Activated T-helper 1 cell treated with anti-CD3 and anti-CD28 coated beads, Interleukin-12 subunit alpha, Interleukin-12 subunit beta, Interleukin-2, Interleukin-4 antibody, amounts not matched to agents 30 ng/mL and 10 ng/mL and 1 ng/mL, durations not matched to agents 14 hours and 24 hours and 36 hours (primary cell): Measurements from ENCODE around the gene AFF3. TPM values are rescaled to one million over a fixed set of nuclear protein-coding genes. Genes with fewer than 3 reads are reported as not detected.
"Not testable (repeated sequence)": the region's sequence is repeated elsewhere in the genome, so short reads cannot be mapped to it uniquely, and the experiment has no call there.

Experiments used
- DNase-seq: peaks from one replicate; pipeline ENCODE4 v3.0.0; 2021; ENCODE audit warnings: low spot score
- H3K27ac Mint-ChIP-seq: one replicate; pipeline ENCODE4 v1.8.0; 2021; ENCODE audit warnings: mild to moderate bottlenecking, mixed read lengths
- H3K27me3 Mint-ChIP-seq: one replicate; pipeline ENCODE4 v1.8.0; 2022; ENCODE audit warnings: mild to moderate bottlenecking, moderate library complexity, mixed read lengths; ENCODE audit not compliant: insufficient read depth
- H3K36me3 Mint-ChIP-seq: one replicate; pipeline ENCODE4 v1.8.0; 2021; ENCODE audit warnings: low read depth, mixed read lengths
- H3K4me1 Mint-ChIP-seq: one replicate; pipeline ENCODE4 v1.8.0; 2021; ENCODE audit warnings: low read depth, mixed read lengths
- H3K4me3 Mint-ChIP-seq: one replicate; pipeline ENCODE4 v1.8.0; 2021; ENCODE audit warnings: mild to moderate bottlenecking, moderate library complexity, mixed read lengths
- H3K9me3 Mint-ChIP-seq: one replicate; pipeline ENCODE4 v1.8.0; 2021; ENCODE audit warnings: mixed read lengths
- intact Hi-C: fragments of 100-400 bp; cut with micrococcal nuclease; formaldehyde crosslinking; loops from one replicate; pipeline ENCODE4 v1.15.1; 2024
- total RNA-seq: library from RNA; stranded (reverse); gene quantifications from 2 replicates; pipeline ENCODE4 v1.2.3, GENCODE V29; 2022

Gene AFF3
- total RNA-seq, 1 donor from 2014 or later, result 2.4 TPM

GRCh38 chr2:100109986-100110613 is 32.3 kb downstream of the AFF3 start:
- H3K4me1 Mint-ChIP-seq, result peaks cover 10% of the 10 kb centered on the region
- H3K36me3 Mint-ChIP-seq, result no peaks in the 10 kb centered on the region
- no peak for DNase-seq
- no peak overlapping the region for H3K4me3 Mint-ChIP-seq
- intact Hi-C loops, result no loop called here
- no peaks in the 10 kb centered on the region for H3K9me3 Mint-ChIP-seq
- no peak overlapping the region for H3K27ac Mint-ChIP-seq
- H3K27me3 Mint-ChIP-seq, result peaks cover 39% of the 10 kb centered on the region

GRCh38 chr2:100108648-100109020 is 33.8 kb downstream of the AFF3 start:
- DNase-seq, H3K4me1 Mint-ChIP-seq, H3K36me3 Mint-ChIP-seq, H3K27ac Mint-ChIP-seq, H3K9me3 Mint-ChIP-seq, H3K4me3 Mint-ChIP-seq, intact Hi-C loops: not testable (repeated sequence)
- peaks cover 39% of the 10 kb centered on the region for H3K27me3 Mint-ChIP-seq

- Mint-ChIP-seq H3K4me1 (peaks cover under 1% of the 10 kb centered on the region), H3K36me3 (no peaks in the 10 kb centered on the region), H3K4me3 (no peak overlapping the region), H3K27ac (no peak overlapping the region), H3K27me3 (peaks cover 41% of the 10 kb centered on the region), H3K9me3 (no peaks in the 10 kb centered on the region)
- DNase-seq, result no peak
- intact Hi-C loops, result no loop called here
These were observed 34.3 kb downstream of the AFF3 start for GRCh38 chr2:100107906-100108647.

- Mint-ChIP-seq H3K9me3 (no peaks in the 10 kb centered on the region), H3K27ac (no peak overlapping the region), H3K4me1 (no peaks in the 10 kb centered on the region), H3K36me3 (no peaks in the 10 kb centered on the region), H3K27me3 (peaks cover 42% of the 10 kb centered on the region), H3K4me3 (no peak overlapping the region)
- intact Hi-C loops, result no loop called here
- DNase-seq, result no peak
These were observed 35.0 kb downstream of the AFF3 start for GRCh38 chr2:100107440-100107839.

GRCh38 chr2:100106460-100106859 is 35.9 kb downstream of the AFF3 start:
- intact Hi-C loops, result no loop called here
- DNase-seq, result no peak
- Mint-ChIP-seq H3K27ac (no peak overlapping the region), H3K36me3 (no peaks in the 10 kb centered on the region), H3K4me1 (no peaks in the 10 kb centered on the region), H3K27me3 (peaks cover 40% of the 10 kb centered on the region), H3K4me3 (no peak overlapping the region), H3K9me3 (no peaks in the 10 kb centered on the region)

GRCh38 chr2:100105678-100106054 is 36.7 kb downstream of the AFF3 start:
- Mint-ChIP-seq H3K27ac (no peak overlapping the region), H3K36me3 (no peaks in the 10 kb centered on the region), H3K4me1 (no peaks in the 10 kb centered on the region), H3K27me3 (peaks cover 41% of the 10 kb centered on the region), H3K9me3 (no peaks in the 10 kb centered on the region), H3K4me3 (peak overlapping the region; percentile 69)
- intact Hi-C loops, result no loop called here
- no peak for DNase-seq

- Mint-ChIP-seq H3K9me3 (no peaks in the 10 kb centered on the region), H3K36me3 (no peaks in the 10 kb centered on the region), H3K27me3 (peaks cover 39% of the 10 kb centered on the region), H3K4me3 (peak overlapping the region; percentile 69), H3K4me1 (no peaks in the 10 kb centered on the region), H3K27ac (no peak overlapping the region)
- intact Hi-C loops, result no loop called here
- DNase-seq, result no peak
These were observed 37.4 kb downstream of the AFF3 start for GRCh38 chr2:100104718-100105677.

- H3K4me3 Mint-ChIP-seq, H3K9me3 Mint-ChIP-seq, H3K27ac Mint-ChIP-seq, intact Hi-C loops, H3K4me1 Mint-ChIP-seq, H3K36me3 Mint-ChIP-seq, DNase-seq: not testable (repeated sequence)
- H3K27me3 Mint-ChIP-seq, result peaks cover 33% of the 10 kb centered on the region
These were observed 38.1 kb downstream of the AFF3 start for GRCh38 chr2:100104265-100104664.

GRCh38 chr2:100103527-100104252 is 38.7 kb downstream of the AFF3 start:
- peaks cover 33% of the 10 kb centered on the region for H3K27me3 Mint-ChIP-seq
- H3K9me3 Mint-ChIP-seq, intact Hi-C loops, H3K27ac Mint-ChIP-seq, H3K36me3 Mint-ChIP-seq, H3K4me1 Mint-ChIP-seq, DNase-seq: not testable (repeated sequence)
- peak overlapping the region; percentile 11 for H3K4me3 Mint-ChIP-seq

- not testable (repeated sequence) for H3K9me3 Mint-ChIP-seq, DNase-seq, H3K4me3 Mint-ChIP-seq
These were observed 39.8 kb downstream of the AFF3 start for GRCh38 chr2:100102466-100103180.

GRCh38 chr2:100098855-100099254 is 43.5 kb downstream of the AFF3 start:
- H3K4me1 Mint-ChIP-seq, H3K27ac Mint-ChIP-seq, H3K36me3 Mint-ChIP-seq, H3K27me3 Mint-ChIP-seq, intact Hi-C loops, H3K9me3 Mint-ChIP-seq, H3K4me3 Mint-ChIP-seq, DNase-seq: not testable (repeated sequence)

More at GRCh38 chr2:100102466-100103180, 39.8 kb downstream of the AFF3 start:
- peaks cover 29% of the 10 kb centered on the region for H3K27me3 Mint-ChIP-seq
- H3K36me3 Mint-ChIP-seq, intact Hi-C loops, H3K4me1 Mint-ChIP-seq, H3K27ac Mint-ChIP-seq: not testable (repeated sequence)
